GM18868 (cell line): ENCODE data around the gene RPS24.

Experiments used
- ATAC-seq: cut with Tn5 transposase; IDR thresholded peaks from one replicate; pipeline ENCODE4 v1.9.1; 2021; ENCODE audit warnings: mild to moderate bottlenecking, moderate library complexity; ENCODE audit not compliant: unreplicated experiment

Gene RPS24

DNA sequence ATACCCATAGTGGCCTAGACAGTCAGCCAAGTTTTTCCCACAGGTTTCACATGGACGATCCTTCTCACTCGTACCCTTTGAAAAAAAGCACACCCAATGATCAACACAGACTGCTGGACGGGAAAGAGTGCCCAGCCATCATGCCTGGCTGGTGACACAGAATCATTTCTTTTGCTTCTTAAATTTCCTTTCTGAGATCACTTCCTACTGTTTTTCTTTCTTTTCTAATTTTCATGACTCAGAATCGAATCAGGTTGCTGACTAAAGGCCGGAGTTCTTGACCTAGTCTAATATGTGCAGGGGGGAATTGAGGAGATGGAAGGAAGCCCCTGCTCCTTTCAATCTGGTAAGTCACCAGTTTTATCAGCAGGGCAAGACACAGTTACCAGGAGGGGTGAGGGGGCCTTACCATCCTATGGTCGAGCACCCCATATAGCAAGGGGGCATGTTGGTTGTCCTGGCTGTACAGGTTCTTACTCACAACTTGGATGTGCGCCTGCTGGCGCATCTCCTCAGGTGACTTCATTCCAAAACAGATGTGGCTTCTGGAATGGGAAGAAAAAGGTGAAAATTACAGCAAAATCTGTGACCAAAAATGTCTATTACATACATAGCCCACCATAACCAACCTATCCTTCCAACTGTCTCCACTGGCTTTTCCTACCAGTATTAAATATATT lies 7.8 kb upstream of the RPS24 start:
- ATAC-seq: no peak

DNA sequence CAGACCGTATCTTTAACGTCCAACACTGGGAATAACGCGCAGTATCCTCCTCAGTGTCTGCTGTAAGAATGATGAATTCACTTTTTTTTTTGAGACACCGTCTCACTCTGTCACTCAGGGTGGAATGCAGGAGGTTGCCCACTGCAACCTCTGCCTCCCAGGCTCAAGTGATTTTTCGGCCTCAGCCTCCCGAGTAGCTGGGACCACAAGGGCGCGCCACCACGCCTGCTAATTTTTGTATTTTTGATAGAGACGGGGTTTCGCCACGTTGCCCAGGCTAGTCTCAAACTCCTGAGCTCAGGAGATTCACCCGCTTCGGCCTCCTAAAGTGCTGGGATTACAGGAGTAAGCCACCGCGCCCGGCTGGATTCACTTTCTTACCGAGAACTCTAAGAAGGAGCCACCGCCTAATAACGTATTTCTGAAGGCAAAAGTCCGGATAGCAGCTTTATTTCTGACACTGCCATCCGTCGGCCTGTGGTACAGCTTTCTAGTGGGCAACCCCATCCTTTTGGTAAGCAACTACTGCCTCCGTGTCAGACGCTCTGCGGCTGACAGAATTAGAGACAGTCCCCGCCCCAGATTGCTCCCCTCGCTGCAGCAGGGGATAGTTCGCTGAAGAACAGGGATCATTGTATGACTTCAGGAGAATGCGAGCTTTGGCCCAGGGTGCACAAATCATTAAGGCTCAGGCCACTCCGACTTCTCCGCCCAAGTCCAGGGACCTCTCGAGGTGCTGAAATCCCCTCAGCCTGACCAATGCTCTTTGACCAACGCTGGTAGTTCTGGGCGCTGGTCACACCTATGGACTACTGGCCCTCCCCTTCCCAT lies 5.0 kb upstream of the RPS24 start:
- no peak for ATAC-seq

DNA sequence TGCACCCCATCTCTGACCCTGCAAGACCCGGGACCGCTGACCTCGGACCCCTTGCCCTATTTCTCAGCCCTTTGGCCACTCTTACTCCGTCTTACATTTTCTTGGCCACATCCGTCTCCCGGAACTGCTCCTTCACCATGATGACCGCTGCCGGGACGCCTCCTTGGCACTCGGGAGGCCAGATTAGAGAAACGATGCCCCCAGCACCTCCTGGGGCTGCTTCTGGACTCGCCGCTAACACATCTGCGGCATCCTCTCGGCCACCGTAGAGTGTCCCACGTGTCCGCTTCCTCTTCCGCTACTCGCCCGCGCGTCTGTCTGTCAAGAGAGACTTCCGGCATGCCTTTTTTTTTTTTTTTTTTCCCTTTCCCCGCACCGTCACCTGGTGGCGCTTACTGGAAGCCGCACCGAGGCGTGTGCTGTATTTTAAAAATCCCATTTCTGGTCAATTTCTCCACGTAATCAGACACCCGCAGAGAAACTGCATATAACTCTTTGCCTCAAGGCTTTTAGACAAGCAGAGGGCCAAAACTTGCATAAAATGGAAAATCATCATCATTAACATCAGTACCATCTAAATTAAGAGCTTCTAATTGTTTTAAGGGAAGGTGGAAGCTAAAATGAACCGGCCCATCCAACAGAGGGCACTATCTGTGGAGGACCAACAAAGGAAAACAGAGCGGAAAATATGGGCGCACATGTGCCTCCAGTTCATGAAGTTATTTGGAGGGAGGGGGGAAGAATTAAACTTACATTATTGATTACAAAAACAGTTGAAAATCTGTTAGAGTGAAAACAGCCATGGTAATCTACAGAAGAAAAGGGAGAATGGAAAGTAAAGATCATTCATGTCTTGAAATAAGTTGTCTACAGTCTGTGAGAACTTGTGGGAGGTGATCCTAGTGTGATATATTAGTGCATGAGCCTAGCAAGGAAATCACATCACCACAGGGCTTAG lies 4.1 kb upstream of the RPS24 start, which contains the start of gene POLR3A:
Gene POLR3A (minus strand): TSS at position 247 of the 958 bp plus-strand sequence. CDS start 108 bp downstream, at position 139.
- ATAC-seq: peak; percentile 66

DNA sequence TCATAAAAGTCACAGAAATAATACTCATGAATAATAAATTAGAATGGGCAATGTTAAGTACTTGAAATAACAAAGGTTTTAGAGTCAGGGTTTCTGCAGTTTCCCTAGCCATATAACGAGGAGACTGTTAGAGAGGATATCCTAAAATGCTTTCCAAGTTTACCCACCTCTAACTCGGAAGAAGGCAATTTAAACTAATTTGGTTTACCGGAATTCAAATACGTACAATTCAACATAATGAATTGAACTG lies 351 bp upstream of the RPS24 start:
- no peak for ATAC-seq

DNA sequence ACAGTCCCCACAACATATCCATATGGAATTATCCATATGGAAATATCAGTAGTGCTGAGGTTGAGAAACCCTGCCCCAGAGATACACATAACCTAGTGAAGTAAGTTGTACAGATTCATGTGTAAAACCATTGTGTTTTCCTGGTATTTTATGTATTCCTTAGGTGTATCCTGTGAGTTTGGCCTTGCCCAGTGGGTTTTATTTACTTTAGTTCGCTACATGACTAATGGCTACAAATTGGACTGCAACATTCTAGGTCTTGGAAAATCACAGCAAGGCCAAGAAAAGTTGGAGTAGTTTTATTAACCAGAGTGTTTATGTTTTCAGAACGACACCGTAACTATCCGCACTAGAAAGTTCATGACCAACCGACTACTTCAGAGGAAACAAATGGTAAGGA lies 1.4 kb downstream of the RPS24 start:
- ATAC-seq: no peak

DNA sequence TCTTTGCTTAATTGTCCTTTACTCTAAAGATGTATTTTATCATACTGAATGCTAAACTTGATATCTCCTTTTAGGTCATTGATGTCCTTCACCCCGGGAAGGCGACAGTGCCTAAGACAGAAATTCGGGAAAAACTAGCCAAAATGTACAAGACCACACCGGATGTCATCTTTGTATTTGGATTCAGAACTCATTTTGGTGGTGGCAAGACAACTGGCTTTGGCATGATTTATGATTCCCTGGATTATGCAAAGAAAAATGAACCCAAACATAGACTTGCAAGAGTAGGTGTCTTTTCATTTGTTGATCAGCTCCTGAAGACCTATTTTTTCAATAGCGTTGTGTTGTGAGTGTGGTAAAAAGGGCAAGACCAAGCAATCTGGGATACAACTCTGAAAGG lies 1.8 kb downstream of the RPS24 start:
- ATAC-seq: no peak

DNA sequence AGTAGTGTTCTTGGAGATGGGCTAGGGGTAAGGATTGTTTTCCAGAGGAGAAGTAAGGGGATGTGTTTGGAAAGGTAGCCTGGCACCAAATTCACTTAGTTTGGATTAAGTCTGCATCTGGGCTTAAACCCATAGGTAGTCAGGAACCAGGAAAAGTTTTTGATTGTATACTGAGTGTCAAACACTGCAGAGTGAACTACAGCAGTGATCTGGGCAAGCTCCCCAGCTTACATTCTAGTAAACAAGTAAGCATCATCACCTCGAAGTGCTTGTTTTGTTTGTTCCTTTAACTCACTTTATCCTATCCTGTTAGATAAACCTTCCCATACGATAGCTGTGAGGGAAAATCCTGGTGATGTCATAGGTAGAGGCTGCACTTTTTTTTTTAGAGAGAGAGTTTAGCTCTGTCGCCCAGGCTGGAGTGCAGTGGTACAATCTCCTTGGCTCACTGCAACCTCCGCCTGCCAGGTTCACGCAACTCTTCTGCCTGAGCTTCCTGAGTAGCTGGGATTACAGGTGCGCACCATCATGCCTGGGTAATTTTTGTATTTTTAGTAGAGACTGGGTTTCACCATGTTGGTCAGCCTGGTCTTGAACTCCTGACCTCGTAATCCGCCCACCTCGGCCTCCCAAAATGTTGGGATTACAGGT lies 2.4 kb downstream of the RPS24 start:
- ATAC-seq: no peak

DNA sequence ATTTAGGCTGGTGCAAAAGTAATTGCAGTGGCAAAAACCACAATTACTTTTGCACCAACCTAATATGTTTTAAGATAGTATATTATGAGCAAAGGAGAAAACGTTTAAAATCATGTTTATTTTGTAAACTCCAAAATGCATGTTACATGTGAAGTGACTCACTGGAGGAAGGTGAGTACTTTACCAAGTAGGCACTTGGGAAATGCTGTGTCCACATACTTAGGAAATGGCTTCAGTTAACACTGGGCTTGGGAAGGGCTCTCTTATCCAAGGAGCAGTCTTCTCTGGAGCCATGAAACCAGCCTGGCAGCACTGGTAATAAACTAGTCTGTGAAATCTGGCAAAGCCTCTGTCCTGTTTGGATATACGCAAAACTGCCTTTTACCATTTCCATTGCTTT lies 4.4 kb downstream of the RPS24 start:
- no peak for ATAC-seq

DNA sequence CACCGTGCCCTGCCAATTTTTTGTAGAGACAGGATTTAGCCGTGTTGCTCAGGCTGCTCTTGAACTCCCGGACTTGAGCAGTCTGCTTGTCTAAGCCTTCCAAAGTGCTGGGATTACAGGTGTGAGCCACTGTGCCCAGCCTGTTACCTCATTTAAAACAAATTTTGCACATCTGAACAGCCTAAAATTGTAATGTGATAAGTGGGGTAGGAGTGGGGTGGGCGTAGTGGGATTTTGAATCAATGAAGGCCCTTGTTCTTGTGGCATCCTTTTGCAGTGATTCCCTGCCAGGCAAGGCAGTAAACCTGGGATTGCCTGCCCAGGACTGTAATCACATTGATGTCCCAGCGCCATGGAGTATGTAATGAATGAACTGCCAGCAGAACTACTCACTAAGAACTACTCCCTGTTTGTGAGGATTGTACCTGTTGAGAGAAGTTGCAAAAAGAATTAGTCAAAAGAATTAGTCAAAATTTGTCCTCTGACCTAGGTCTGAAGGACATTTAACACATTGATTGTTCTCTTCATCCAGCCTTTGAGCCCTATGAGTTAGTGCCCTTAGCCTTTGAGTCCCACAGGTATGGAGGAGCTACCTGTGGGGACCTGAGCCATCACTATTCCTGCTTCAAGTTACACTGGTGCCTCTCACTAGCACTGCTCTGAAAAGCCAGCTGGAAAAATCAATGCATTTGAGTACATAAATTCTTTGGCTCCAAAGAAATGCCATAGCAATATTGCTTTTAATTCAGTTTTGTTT lies 5.3 kb downstream of the RPS24 start:
- no peak for ATAC-seq

DNA sequence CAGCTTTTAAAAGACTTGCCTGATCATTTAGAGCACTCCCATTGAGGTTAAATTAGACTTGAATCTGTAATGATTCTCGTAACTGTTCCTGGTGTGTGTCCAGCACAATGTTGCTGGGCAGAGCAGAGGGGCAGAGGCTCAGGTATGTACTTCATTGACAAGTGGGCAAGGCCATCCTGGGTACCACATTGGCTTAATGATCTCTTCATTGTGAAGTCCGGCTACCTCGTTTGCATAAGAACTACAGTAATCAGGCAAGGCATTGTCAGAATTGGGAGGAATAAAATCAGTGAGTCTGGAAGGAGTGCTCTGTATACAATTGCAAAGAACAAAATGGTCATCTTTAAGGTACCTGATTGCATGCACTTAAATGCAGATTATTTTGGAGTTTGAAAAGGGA lies 6.1 kb downstream of the RPS24 start:
- no peak for ATAC-seq

DNA sequence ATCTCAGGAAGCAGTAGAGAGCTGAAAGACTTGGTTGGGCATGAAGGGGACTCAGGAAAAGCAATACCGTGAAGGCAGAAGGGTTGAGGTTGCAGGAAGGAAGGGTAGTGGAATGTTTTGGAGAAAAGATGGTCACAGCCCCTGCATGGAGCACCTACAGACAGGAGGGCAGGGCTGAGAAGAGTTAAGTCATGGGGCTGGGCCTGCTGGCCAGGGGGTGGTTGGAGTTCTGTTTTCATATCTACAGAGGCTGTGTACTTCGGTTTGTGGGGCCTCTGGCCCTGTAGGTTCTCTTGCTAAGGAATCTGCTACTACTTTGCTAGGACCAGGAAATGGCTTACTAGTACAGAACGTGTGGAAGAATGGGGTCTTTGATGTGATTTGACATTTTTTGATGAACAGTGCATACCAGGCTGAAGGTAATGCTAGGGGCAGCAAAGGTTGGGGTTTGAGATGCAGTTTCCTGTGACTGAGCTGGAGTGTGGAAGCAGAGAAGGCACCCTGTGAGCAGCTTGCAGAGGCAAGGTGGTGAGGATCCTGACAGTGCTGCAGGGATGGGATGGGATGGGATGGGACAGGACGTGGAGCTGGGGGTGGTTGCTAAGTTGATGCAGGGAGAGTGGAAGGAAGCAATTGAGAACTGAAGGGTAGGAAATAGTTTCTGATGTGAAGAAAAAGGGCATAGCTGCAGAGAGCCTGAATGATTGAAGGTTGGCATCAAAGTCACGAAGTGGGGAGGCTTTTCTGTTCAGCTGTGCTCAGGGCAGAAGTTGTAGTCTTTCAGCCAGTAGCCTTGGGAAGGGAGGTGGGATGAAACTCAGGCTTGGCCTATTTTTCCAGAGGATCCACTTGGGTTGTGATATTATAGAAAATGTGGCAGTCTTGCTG lies 7.8 kb downstream of the RPS24 start:
- ATAC-seq: no peak

DNA sequence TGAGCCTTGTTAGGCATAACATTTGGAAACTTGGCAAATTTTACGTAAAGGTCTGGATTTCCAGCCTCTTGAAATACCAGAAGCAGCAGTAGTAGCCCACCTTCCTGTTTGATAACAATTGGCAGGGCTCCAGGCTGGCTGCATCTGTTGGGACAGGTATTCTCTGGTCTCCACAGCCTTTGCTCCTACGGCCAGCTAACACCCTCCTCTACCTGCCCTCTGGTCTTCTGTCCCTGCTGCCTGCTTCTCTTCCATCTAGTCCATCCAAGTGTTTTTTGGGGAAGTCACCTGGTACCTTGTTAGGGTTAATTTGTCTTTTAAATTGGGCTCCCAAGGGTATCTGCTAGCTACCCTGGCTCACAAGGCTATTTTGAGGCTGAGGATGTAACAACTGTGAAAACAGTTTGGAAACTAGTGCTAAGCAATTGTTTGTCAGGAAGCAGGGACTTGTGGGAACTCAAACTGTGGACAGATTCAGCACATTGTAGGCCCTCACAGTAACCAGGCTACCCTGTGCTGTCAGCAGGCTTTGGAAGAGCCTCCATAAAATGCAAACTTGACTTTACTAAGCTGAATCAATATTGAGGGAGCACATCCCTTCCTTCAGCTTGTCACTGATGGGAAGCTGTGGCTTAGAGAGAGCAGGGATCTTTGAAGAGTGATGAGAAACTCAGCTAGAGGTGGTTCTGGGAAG lies 8.5 kb downstream of the RPS24 start:
- no peak for ATAC-seq

DNA sequence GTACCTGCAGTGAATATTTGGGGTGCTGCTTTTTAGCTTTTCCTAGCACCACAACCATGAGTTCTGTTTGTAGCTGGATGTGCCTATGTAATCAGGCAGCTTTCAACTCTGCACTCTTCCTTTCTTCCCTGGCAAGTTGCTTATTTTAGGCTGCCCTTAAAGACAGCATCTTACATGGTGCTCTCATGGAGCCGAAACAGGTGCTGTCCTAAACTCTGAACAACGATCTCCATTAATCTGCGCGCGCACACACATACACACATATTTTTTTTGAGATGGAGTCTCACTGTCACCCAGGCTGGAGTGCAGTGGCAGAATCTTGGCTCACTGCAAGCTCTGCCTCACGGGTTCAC lies 9.1 kb downstream of the RPS24 start:
- no peak for ATAC-seq

DNA sequence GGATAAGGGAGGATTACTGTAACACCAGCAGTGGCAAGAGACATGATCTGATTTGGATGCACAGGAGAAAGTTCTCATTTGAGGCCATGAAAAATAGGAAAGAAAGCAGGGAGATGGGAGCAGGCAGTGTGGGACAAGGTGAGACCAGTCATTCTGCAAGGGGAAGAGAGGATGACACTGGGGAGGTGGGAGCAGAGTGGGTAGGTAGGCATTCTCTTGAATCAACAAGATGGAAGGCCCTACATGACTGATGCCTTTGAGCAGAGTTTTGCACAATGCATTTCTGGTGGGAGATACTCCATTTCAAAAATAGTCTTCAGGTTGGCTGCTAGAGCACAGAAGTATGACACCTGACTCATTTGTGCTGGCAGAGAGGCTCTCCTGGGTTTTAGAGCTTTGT lies 10.5 kb downstream of the RPS24 start:
- ATAC-seq: no peak

DNA sequence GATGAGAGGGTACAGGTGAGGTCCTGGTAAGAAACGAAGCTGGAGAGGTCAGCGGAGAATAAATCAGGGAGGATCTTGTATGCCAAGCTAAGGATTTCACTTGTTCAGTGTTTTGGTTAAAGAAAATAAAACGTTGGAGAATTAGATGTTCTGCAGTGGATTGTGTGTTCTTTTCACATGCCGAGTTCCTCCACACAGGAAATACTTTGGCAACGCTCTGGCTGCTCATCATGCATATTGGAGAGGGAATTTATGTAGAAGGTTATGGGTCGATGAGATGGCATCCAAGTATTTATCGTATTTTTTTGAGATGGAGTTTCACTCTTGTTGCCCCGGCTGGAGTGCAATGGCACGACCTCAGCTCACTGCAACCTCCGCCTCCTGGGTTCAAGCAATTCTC lies 11.0 kb downstream of the RPS24 start:
- ATAC-seq: no peak

DNA sequence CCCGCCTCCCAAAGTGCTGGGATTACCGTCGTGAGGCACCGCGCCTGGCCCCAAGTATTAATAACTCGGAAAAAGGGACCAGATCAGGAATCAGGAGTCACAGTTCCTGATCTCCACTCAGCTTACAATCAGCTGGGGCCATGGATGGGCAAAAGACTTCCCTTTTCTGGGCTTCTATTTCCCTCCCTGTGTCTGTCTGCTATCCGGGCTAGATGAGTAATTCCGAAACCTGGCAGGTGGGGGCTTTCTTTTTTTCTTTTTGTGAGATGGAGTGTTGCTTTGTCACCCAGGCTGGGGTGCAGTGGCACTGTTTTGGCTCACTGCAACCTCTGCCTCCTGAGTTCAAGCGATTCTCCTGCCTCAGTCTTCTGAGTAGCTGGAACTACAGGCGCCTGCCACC lies 11.6 kb downstream of the RPS24 start:
- peak; percentile 66 for ATAC-seq

DNA sequence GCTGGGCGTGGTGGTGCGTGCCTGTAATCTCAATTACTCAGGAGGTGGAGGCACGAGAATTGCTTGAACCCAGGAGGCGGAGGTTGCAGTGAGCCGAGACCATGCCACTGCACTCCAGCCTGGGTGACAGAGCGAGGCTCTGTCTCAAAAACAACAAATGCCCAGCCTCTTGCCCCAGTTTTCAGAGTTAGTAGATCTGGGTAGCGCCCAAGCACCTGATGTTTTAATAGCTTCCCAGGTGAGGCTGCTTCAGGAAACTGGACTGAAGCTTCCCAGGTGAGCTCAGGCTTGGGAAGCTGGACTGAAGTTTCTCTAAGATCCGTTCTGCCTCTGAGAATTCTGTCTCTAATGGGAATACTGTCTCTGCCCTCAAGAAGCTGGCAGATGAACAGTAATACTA lies 12.2 kb downstream of the RPS24 start:
- ATAC-seq: no peak

DNA sequence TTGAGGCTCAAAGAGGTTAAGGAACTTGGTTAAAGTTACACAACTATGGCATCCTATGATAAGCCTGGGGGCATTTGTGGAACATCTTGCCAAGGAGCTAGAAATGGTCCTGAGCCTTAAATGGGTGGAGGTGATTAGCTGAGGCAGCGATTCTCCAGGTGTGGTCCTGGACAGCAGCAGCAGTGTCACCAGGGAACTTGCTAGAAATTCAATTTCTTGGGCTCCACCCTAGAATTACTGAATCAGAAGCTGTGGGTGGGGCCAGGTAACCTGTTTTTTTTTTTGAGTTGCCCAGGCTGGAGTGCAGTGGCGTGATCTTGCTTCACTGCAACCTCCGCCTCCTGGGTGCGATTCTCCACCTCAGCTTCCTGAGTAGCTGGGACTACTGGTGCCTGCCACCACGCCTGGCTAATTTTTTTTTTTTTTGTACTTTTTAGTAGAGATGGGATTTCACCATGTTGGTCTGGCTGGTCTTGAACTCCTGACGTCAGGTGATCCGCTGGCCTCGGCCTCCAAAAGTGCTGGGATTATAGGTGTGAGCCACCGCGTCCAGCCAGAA lies 13.1 kb downstream of the RPS24 start:
- ATAC-seq: no peak
